ENCODE results near the gene LRRC23.
"Not testable (repeated sequence)": the region's sequence is repeated elsewhere in the genome, so short reads cannot be mapped to it uniquely, and the experiment has no call there.

Gene LRRC23, protein sequence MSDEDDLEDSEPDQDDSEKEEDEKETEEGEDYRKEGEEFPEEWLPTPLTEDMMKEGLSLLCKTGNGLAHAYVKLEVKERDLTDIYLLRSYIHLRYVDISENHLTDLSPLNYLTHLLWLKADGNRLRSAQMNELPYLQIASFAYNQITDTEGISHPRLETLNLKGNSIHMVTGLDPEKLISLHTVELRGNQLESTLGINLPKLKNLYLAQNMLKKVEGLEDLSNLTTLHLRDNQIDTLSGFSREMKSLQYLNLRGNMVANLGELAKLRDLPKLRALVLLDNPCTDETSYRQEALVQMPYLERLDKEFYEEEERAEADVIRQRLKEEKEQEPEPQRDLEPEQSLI

DNA sequence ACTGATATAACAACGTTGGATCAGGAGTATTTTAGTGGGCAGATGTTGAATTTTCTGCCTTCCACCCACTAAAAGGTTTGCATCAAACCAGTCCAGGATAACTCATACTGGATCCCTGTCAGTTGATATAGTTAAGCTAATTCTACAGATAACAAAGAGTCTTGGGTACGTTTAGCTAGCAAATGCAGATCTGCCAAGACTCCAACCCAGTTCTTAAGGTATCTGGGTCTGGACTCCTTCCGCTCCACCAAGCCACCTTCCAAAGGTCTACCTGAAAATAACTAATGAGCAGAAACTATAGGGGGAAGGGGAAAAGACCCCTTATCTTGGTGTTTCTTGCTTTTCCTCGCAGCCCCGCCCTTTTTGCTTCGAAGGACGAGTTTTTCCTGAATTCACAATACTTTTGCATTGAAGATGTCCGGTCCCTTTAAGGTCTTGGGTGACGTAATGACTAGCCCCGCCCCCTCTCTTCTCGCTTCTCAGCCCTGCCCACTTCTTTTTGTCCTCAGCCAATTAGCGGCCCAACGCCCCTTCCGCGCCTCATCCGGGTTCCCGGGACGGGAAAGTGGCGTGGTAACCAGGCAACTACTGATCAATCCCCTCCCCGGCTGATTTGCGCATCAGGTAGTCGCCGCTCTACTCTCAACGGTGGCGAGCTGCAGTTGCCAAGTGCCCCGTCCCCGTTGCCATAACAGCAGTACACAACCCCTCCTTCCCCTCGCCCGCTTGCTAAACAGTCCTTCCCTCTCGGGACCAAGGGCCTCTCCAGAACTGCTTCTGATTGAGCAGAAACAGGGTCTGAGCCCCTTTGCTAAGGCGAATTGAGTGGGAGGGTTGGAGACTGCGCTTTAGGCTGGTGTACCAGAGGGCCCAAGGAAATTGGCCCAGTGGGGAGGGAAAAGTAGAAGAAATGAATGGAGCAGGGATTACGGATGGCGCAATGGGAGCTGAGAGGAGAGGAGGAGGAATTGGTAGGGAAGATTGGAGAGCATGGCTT, at the start of gene LRRC23:
Gene LRRC23 (plus strand): TSS at position 543 of the 997 bp plus-strand sequence. CDS start 812 bp downstream, outside the sequence.
- peak; percentile 96 for DNase-seq

DNA sequence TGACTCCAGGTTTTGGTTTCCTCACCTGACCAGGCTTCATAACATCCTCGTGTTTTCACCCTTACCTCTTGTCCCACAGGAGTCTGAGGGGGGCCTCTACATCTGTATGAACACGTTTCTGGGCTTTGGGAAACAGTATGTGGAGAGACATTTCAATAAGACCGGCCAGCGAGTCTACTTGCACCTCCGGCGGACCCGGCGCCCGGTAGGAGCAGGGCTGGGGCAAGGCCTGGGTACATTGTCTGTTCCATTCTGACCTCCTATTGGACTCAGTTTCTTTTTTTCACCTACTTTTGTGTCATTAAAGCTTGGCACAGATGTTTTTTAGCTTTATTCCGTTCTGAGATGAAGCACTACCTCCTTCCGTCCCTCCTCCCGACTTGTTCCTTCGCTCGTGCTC, 49.3 kb upstream of the LRRC23 start:
- no peak for DNase-seq

DNA sequence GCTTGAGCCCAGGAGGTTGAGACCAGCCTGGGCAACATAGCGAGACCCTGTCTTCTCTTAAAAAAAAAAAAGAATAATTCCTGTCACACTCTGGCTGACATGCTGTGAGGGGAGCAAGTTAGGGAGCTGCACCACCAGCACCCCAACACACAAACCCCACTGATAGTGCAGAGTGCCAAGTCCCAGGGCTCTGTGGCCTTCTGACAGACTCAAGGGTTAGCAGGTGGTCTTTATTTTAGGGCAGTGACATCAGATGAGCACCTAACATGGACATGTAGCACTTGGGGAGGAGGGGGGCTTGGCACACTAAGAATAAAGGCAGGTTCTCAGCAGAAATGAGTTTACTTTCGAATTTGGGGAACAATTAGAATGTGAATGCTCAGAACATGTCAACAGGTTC, 45.8 kb upstream of the LRRC23 start:
- DNase-seq = no peak

DNA sequence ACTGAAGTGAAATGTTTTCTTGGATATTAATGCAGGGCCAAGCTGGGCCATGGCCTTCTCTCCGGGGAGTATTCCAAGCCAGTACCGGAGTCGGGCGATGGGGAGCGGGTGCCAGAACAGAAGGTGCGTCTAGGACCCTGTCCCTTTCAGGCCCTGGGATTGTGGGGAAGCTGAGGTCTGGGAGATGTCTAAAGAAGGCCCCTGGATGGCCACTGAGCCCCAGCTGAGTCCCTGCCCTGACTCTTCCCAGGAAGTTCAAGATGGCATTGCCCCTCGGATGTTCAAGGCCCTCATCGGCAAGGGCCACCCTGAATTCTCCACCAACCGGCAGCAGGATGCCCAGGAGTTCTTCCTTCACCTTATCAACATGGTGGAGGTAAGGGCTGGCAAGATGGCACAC, 44.5 kb upstream of the LRRC23 start:
- DNase-seq = no peak

DNA sequence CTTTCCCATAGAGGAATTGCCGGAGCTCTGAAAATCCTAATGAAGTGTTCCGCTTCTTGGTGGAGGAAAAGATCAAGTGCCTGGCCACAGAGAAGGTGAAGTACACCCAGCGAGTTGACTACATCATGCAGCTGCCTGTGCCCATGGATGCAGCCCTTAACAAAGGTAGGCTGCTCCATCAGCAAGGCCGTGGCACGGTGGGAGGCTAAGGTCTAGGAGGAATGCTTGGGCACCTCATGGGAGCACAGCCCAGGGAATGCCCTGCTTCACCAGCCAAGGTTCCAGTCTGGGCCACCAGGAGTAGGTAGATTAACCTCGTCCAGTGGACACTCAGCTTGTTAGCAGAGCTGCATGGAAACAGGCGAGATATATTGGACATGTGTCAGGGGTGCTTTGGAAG, 43.7 kb upstream of the LRRC23 start:
- DNase-seq = no peak

DNA sequence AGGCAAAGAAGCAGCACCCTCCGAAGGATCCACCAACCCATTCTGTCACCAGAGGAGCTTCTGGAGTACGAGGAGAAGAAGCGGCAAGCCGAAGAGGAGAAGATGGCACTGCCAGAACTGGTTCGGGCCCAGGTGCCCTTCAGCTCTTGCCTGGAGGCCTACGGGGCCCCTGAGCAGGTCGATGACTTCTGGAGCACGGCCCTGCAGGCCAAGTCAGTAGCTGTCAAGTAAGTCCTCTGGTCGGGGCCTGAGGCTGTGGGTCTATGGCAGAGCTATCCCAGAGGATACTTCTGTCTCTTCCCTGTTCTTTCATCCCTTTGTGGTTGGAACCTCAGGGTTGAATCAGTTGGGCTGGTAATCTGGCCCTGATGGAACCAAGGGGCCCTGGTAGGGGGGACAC, 43.2 kb upstream of the LRRC23 start:
- DNase-seq = no peak

DNA sequence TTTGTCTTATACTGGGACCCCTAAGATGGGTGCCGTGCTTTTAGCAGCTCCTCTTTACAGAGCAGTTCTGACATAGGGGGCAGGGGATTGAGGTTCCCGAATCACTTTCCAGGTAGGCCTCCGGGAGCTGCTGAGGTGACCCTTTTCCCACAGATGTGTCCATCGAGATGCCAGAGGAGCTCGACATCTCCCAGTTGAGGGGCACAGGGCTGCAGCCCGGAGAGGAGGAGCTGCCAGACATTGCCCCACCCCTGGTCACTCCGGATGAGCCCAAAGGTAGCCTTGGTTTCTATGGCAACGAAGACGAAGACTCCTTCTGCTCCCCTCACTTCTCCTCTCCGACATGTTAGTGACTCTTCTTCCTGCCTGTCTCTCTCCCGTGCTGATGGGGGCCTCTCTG, 41.6 kb upstream of the LRRC23 start:
- DNase-seq = no peak

DNA sequence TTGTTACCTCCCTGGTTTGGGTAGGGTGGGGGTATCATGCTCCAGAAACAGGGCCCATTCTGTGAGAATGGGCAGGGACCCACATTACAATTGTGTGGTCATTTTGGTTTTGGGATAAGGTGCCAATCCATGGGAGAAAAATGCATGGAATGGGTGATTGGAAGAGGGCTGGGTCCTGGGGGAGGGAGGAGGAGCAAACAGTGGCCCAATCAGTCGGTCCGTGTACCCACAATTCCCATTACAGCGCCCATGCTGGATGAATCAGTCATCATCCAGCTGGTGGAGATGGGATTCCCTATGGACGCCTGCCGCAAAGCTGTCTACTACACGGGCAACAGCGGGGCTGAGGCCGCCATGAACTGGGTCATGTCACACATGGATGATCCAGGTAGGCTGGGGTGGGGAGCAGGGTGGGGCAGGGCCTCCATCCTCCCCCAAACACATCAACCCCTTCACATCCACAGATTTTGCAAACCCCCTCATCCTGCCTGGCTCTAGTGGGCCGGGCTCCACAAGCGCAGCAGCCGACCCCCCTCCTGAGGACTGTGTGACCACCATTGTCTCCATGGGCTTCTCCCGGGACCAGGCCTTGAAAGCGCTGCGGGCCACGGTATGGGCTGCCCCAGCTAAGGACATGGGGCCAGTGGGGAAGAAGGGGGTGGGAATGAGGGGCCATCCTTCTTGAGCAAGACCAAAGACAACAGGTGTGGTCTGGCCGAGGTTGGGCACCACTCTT, 40.9 kb upstream of the LRRC23 start:
- no peak for DNase-seq

DNA sequence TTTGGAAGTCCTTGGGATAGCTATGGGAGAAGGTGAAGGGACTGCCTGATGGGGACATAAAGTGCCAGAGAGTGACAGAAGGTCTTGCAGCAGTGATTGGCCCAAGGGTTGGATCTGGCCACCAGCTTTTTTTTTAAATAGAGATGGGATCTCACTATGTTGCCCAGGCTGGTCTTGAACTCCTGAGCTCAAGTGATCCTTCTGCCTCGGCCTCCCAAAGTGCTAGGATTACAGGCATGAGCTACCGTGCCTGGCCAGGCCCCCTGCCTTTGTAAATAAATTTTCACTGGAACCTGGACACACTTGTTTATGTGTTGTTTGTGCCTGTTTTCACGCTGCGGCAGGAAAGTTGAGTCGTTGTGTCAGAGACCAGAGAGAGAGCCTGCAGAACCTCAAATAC, 39.3 kb upstream of the LRRC23 start:
- not testable (repeated sequence) for DNase-seq

DNA sequence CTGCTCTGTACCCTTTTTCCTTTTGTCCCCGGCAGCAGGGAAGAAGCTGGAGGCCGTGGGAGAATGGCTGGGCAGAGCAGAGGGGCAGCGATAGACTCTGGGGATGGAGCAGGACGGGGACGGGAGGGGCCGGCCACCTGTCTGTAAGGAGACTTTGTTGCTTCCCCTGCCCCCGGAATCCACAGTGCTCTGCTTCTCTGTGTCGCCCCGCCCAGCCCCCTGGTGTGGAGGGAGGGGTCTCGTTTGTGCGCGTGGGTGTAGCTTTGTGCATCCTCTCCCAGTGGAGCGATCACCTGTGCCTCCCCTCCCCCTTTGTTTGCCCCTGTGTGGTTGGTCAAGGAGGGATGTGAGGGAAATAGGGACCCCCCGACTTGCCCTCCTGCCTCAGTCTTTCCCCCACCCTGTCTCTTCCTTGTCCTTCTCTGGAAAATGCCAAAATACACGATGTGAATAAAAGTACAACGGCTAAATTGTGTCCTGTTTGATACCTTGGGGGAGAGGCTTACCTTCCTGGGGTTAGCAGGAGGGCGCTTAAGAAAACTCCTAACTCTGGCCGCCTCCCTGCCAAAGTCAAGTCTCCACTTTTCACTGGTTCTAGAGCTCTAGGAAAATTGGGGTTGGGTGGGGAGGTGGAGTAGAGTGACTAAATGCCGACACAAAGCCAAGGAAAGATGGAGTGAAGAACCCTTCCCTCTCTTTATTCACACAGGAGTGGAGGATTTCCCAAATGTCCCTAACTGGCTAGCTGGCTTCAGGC, 38.3 kb upstream of the LRRC23 start:
- DNase-seq = no peak

DNA sequence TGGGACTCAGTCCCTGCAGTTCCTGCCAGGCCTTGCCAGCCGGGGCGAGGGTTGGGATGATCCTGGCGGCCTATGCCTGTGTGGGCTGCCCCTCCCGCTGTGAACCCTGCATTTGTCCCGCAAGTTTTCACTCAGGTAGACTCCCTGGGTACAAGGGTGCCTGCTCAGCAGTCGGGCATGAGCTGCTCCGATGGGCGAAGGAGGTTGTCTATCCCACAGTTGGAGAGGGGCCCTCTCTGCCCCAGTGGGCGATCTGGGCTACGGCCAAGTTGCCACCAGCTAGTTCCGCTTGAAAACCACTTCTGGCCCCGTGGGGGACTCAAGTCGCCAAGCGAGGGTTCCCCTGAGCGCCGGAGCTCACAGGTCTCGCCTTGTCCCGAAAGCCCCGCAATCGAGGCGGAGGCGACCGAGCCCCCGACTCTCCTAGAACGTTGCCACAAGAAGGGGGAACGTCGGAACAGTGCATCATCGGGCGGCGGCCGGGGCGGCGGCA, 37.7 kb upstream of the LRRC23 start:
- DNase-seq = no peak

DNA sequence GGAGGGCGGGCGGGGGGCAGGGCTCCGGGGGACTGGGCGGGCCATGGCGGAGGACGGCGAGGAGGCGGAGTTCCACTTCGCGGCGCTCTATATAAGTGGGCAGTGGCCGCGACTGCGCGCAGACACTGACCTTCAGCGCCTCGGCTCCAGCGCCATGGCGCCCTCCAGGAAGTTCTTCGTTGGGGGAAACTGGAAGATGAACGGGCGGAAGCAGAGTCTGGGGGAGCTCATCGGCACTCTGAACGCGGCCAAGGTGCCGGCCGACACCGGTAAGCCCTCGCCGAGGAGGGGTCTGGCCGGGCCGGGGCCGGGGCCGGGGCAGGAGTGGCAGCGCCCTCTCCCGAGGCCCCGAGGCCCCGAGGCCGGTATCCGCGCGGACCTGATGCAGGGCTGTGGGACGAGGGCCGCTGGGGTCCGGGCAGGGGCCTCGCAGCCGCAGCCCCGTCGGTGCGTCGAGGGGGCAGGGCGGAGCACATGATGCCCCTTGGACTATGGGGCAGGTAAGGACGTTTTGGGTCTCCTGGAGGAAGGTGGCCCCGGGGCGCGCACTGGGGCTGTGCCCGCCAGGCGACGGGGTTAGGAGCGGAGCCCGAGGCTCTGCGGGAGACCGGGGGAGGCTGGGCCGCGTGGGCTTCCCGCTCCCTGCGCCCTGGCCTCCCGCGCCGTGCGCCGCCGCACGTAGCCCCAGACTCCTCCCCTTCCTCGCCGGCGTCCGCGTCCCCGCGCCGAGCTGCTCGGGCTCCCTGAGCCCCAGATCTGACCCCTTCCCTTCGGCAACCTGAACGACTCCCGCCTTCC, 37.0 kb upstream of the LRRC23 start, which contains the start of gene TPI1:
Gene TPI1 (plus strand): TSS at position 119 of the 798 bp plus-strand sequence. CDS start 36 bp downstream, at position 155.
- peak; percentile 70 for DNase-seq

DNA sequence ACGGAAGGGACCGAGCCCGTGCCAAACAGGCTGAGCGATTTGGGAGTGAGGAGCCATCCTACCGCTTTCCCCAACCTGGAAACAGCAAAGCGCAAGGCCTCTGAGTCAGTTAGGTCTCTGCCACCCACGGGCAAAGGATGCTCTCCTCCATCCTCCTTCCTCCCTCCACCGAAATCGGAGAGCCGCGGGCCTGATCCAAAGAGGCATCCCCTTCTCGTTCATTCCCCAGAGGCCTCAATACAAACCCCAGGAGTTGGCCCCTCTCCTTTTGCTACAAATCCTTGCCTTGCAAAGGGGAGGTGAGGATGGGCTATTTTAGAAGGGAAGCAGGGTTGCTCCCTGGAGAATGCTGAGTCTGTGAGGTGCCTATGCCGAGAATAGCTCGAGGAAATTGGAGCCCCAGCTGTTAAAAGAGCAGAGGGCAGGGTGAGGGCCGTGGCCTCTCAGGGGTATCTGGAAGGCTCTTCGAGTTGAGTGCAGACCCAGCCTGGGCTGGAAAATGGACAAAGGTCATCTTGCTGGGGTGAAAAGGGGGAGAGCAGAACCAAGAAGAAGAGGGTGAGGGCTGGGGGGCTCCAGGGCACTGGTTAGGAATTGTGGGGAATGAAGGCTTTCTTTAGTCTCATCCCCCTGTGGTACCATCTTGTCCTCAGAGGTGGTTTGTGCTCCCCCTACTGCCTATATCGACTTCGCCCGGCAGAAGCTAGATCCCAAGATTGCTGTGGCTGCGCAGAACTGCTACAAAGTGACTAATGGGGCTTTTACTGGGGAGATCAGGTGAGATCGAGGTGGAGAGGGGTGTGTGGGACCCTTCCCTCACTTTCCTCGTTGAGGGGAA, 36.2 kb upstream of the LRRC23 start:
- no peak for DNase-seq

DNA sequence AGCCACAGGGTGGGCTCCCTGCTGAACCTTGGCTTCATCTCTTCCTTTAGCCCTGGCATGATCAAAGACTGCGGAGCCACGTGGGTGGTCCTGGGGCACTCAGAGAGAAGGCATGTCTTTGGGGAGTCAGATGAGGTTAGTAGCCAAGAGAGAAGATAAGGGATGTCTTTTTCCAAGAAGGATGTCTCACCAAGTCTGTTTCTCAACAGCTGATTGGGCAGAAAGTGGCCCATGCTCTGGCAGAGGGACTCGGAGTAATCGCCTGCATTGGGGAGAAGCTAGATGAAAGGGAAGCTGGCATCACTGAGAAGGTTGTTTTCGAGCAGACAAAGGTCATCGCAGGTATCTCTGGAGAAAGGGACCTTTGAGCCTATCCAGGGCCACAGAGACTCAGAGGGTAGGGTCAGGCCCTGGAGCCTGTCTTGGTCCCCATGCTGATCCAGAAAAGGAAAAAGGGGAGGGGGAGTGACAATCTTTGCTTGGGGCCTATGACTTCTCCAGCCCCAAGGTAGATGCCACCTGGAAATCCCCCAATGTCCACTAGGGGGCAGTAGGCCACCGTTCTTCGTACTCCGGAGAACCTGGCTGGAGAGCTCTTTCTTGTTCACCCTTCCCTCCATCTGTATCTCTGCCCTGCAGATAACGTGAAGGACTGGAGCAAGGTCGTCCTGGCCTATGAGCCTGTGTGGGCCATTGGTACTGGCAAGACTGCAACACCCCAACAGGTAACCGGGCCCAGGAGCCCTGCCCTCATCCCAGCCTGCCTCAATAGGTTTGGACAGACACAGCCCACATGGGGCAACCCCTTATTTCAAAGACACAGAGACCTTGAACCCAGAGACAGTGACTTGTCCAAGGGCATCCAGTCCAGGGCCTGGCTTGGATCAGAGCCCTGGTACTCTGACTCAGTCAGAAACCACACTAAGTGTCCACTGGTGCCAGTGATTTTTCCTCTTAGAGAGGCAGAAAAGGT, 35.3 kb upstream of the LRRC23 start:
- peak; percentile 88 for DNase-seq

DNA sequence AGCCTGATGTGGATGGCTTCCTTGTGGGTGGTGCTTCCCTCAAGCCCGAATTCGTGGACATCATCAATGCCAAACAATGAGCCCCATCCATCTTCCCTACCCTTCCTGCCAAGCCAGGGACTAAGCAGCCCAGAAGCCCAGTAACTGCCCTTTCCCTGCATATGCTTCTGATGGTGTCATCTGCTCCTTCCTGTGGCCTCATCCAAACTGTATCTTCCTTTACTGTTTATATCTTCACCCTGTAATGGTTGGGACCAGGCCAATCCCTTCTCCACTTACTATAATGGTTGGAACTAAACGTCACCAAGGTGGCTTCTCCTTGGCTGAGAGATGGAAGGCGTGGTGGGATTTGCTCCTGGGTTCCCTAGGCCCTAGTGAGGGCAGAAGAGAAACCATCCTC, 34.3 kb upstream of the LRRC23 start:
- DNase-seq = not testable (repeated sequence)

DNA sequence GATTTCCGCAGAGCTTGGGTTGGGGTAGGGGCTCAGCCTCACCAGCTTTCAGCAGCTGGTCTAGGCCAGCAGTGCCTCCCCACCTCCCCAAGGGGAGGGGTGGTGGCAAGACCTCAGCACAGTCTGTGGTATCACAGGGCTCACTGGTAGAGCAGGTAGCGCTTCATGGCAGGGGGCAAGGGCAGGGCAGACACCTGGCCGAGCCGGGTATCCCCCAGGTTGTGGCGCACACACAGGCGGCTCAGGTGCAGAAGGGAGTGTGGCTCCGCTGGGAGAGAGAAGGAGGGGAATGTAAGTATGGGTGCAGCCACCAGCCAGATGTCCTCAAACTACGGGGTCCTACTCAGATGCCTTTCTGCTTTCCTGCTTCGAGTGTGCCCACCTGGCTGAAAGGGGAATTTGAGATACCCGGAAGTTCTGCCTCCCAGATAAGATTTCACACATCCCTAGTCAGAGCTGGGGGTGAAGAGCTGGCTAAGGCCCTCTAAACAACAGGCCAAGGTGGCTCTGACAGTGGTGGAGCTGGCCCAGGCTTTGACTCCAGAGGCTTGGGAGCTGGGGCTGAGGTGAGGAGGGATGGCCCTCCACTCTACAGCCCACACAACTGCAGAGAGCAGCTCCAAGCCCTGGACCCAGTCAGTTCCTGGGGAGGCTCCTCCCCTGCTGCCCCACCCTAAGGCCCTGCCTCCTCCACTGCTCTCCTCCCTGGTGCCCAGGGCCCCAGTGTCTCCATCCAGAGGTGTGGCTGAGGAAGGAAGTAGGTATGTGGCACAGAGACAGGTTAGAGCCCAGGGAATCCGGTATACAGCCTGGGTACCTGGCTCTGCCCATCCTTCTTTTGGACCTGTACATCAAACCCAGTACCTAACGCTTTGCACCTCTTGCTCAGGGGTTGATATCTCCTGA, 33.3 kb upstream of the LRRC23 start:
- DNase-seq = no peak

Data from activated gamma-delta T cell treated with Interleukin-2 at 50 U/mL for 16 hours (primary cell).